Measurements from ENCODE around the gene LIPC. TPM values are rescaled to one million over a fixed set of nuclear protein-coding genes. Genes with fewer than 3 reads are reported as not detected.

Gene LIPC
- total and polyA plus RNA-seq, 8 donors = 0.23 to 7.5 (median 0.76) TPM; not detected in 4

DNA sequence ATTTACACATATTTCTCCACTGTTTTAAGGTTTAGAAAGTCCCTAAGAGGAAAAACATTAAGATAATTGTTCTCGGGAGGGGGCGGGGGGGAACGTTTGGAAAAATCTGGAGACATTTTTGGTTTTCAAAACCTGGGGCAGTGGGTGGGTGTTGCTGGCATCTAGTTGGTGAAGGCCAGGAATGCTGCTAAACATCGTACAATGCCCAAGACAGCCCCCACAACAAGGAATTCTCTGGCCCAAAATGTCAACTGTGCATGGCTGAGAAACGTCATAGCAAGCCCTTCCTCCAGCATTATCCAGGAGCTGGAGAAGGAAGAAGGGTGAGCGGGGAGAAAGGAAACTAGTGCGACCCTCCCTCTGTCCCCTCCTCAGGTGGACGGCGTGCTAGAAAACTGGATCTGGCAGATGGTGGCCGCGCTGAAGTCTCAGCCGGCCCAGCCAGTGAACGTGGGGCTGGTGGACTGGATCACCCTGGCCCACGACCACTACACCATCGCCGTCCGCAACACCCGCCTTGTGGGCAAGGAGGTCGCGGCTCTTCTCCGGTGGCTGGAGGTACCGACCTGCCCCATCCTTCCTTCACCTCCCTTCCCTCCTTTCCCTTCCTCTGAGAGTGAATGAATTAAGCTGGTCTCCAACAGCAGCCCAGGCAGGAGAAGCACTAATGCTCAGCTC, 109.8 kb downstream of the LIPC start:
- no peak for TF ChIP-seq POLR2A (IDR thresholded peaks at IDR 0.05)
- TF ChIP-seq POLR2AphosphoS5 (IDR thresholded peaks at IDR 0.05) = no peak
- TF ChIP-seq EP300 (IDR thresholded peaks at IDR 0.05) = no peak
- no peak for TF ChIP-seq CTCF (IDR thresholded peaks at IDR 0.05)
- Histone ChIP-seq H3K27ac (no peak overlapping the region), H3K36me3 (no peaks in the 10 kb centered on the region), H3K4me1 (peaks cover 0 to 2% (median 0%) of the 10 kb centered on the region in 4 donors), H3K27me3 (no peaks in the 10 kb centered on the region), H3K9me3 (no peaks in the 10 kb centered on the region), H3K4me3 (no peak overlapping the region)
- peak in 1 of 2 donors; percentile 17 for DNase-seq
- intact Hi-C loops (cut with DNase I; ENCODE audit: low total_unique reads) = no loop called here
- WGBS, 5 donors = 86 to 93% (median 91%) methylated on average over 21 to 22 of the region's 22 CpGs

DNA sequence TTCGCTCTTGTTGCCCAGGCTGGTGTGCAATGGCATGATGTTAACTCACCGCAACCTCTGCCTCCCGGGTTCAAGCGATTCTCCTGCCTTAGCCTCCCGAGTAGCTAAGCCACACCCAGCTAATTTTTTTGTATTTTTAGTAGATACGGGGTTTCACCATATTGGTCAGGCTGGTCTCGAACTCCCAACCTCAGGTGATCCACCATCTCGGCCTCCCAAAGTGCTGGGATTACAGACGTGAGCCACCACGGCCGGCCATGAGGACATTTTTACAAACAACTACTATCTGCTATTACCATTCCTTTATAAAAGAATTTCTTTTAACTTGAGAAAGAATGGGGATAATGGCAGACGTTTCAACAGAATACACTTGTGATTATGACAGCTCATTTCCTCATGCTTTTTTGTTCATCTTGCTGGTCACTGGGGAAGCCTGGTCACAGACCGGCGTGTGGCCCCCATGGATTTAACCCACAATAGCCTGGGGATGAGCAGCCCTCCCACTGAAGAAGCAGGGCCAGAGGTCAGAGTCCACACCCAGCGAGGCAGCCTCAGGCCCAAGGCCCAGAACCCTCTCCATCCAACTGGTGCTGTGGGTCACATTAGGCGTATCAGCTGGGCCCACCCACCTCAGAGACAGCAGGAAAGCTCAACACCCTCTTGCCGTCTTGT, 112.0 kb downstream of the LIPC start:
- 91 to 96% (median 93%) methylated on average over 17 of the region's 17 CpGs for WGBS, 5 donors
- Histone ChIP-seq H3K27me3 (no peaks in the 10 kb centered on the region), H3K9me3 (no peaks in the 10 kb centered on the region), H3K4me1 (peaks cover 0 to 16% (median 11%) of the 10 kb centered on the region in 4 donors), H3K36me3 (no peaks in the 10 kb centered on the region), H3K27ac (no peak overlapping the region), H3K4me3 (no peak overlapping the region)
- no peak for TF ChIP-seq CTCF (IDR thresholded peaks at IDR 0.05)
- no peak for TF ChIP-seq POLR2AphosphoS5 (IDR thresholded peaks at IDR 0.05)
- TF ChIP-seq EP300 (IDR thresholded peaks at IDR 0.05) = no peak
- TF ChIP-seq POLR2A (IDR thresholded peaks at IDR 0.05) = no peak
- peak in 1 of 2 donors; percentile 21 for DNase-seq
- intact Hi-C loops (cut with DNase I; ENCODE audit: low total_unique reads) = no loop called here

DNA sequence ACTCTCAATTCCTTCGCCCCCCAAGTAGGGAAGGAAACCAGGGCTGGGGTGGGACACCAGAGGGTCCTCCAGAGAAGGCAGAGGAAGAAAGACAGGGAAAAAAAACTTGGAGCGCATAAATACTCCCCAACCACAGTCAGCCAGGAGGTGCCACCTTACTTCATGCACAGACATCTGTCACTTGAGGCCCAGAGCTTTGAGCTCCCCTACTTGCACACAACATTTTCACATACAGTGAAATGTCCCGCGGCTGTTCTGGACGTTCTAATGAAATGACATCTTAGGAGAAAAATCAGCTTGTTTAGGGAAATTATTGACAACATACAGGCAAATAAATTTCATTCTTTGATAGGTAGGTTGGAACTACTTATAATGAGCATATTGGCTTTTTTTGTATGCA, 113.0 kb downstream of the LIPC start:
- whole genome bisulfite sequencing, 5 donors = 93 to 94% (median 93%) methylated on average over 5 of the region's 5 CpGs
- no peak for TF ChIP-seq POLR2A (IDR thresholded peaks at IDR 0.05)
- TF ChIP-seq POLR2AphosphoS5 (IDR thresholded peaks at IDR 0.05) = no peak
- TF ChIP-seq CTCF (IDR thresholded peaks at IDR 0.05) = no peak

DNA sequence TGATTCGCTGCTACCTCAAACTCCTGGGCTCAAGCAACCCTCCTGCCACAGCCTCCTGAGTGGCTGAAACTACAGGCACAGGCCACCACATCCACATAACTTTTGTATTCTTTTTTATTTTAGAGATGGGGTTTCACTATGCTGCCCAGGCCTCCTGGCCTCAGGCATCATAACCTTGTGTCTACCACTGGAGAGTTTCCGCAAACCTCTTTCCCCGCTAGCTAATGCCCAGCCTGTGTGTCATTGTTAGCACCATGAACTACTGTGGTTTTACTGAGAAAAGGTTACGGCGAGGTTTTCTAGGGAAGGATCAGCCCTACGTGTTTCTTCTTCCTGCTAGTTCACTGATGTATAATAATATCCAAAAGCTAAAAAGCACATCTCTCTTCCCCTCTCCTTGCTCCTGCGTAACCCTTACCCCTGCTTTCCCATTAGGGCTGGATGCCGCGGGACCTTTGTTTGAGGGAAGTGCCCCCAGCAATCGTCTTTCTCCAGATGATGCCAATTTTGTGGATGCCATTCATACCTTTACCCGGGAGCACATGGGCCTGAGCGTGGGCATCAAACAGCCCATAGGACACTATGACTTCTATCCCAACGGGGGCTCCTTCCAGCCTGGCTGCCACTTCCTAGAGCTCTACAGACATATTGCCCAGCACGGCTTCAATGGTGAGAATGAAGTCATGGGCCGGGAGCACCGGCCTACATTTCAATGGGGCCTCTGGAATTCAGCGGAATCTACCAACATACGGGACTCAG, 113.7 kb downstream of the LIPC start:
- Histone ChIP-seq H3K4me3 (no peak overlapping the region), H3K36me3 (no peaks in the 10 kb centered on the region), H3K9me3 (no peaks in the 10 kb centered on the region), H3K27ac (no peak overlapping the region), H3K4me1 (peaks cover 0 to 16% (median 11%) of the 10 kb centered on the region in 4 donors), H3K27me3 (no peaks in the 10 kb centered on the region)
- WGBS, 5 donors = 90 to 97% (median 93%) methylated on average over 17 to 18 of the region's 18 CpGs
- intact Hi-C loops (cut with DNase I; ENCODE audit: low total_unique reads) = no loop called here
- DNase-seq = peak in 1 of 2 donors; percentile 19
- TF ChIP-seq EP300 (IDR thresholded peaks at IDR 0.05) (no peak), CTCF (IDR thresholded peaks at IDR 0.05) (no peak), POLR2A (IDR thresholded peaks at IDR 0.05) (no peak), POLR2AphosphoS5 (IDR thresholded peaks at IDR 0.05) (no peak)

More for the DNA sequence above, 113.0 kb downstream of the LIPC start:
- H3K27ac ChIP-seq = no peak overlapping the region
- intact Hi-C loops (cut with DNase I; ENCODE audit: low total_unique reads) = no loop called here
- H3K36me3 ChIP-seq = no peaks in the 10 kb centered on the region
- H3K4me1 ChIP-seq = peaks cover 0 to 16% (median 11%) of the 10 kb centered on the region in 4 donors
- no peaks in the 10 kb centered on the region for H3K9me3 ChIP-seq
- H3K4me3 ChIP-seq = no peak overlapping the region
- H3K27me3 ChIP-seq = no peaks in the 10 kb centered on the region
- peak in 1 of 2 donors; percentile 17 for DNase-seq

Measured in stomach (tissue), 9 donors.